ENCODE measurements around the gene CBX5.

- TF ChIP-seq SIN3A (conservative IDR thresholded peaks at IDR 0.05 in 1 of 2, IDR thresholded peaks at IDR 0.05 in 1 of 2; ENCODE audit: low read depth in 1 of 2, low read length in 2 of 2) (no peak), CTCF (IDR thresholded peaks at IDR 0.05; ENCODE audit: control extremely low read depth in 1 of 3, insufficient read depth in 1 of 3, low read depth in 1 of 3, low read length in 3 of 3) (no peak), EP300 (IDR thresholded peaks at IDR 0.05; ENCODE audit: borderline replicate concordance in 1 of 2, low read depth in 2 of 2, low read length in 2 of 2) (no peak), GABPA (IDR thresholded peaks at IDR 0.05; ENCODE audit: borderline replicate concordance, insufficient read depth, low read length) (no peak), TEAD4 (IDR thresholded peaks at IDR 0.05; ENCODE audit: low read depth, low read length) (no peak), SIX5 (IDR thresholded peaks at IDR 0.05; ENCODE audit: low read depth, low read length) (no peak), POLR2A (IDR thresholded peaks at IDR 0.05; ENCODE audit: control extremely low read depth in 1 of 2, low read depth in 2 of 2, low read length in 2 of 2) (no peak), ATF3 (IDR thresholded peaks at IDR 0.05; ENCODE audit: insufficient read depth, low read depth, low read length) (no peak), CHD7 (IDR thresholded peaks at IDR 0.05; ENCODE audit: insufficient replicate concordance, low read length) (no peak)
Measured at GRCh38 chr12:54220567-54220966, 59.4 kb downstream of the CBX5 start.
